Muscle layer of duodenum (tissue), 2 donors: ENCODE data around the gene SPG11.

Experiments used
- H3K27ac ChIP-seq: one replicate; pipeline ENCODE4 v1.7.0; 2013; ENCODE audit warnings: mild to moderate bottlenecking, low read length
- H3K27me3 ChIP-seq: one replicate; pipeline ENCODE4 v1.7.0; 2013; ENCODE audit warnings: low read depth, mild to moderate bottlenecking, control low read depth, low read length
- H3K36me3 ChIP-seq, 2 donors: one replicate each; pipeline ENCODE4 v1.7.0; 2013; ENCODE audit warnings: low read length in 2 of 2, control low read depth in 1 of 2, mild to moderate bottlenecking in 1 of 2; ENCODE audit not compliant: insufficient read depth in 2 of 2, control insufficient read depth in 1 of 2
- H3K4me1 ChIP-seq, 2 donors: one replicate each; pipeline ENCODE4 v1.7.0; 2013; ENCODE audit warnings: low read length in 2 of 2, mild to moderate bottlenecking in 2 of 2, control low read depth in 1 of 2, moderate library complexity in 1 of 2; ENCODE audit not compliant: insufficient read depth in 2 of 2, control insufficient read depth in 1 of 2
- H3K4me3 ChIP-seq, 2 donors: one replicate each; pipeline ENCODE4 v1.7.0; 2013; ENCODE audit warnings: low read length in 2 of 2, low read depth in 1 of 2, mild to moderate bottlenecking in 1 of 2
- H3K9me3 ChIP-seq, 2 donors: one replicate each; pipeline ENCODE4 v1.7.0; 2013; ENCODE audit warnings: low read length in 2 of 2, control low read depth in 1 of 2, mild to moderate bottlenecking in 1 of 2; ENCODE audit not compliant: control insufficient read depth in 1 of 2
- donor health status: healthy.

SPG11 gene

GRCh38 chr15:44673639-44674038 lies 10.2 kb upstream of the SPG11 start:
- Histone ChIP-seq H3K27ac (no peak overlapping the region), H3K36me3 (no peaks in the 10 kb centered on the region), H3K27me3 (no peaks in the 10 kb centered on the region), H3K4me3 (no peak overlapping the region), H3K4me1 (no peaks in the 10 kb centered on the region), H3K9me3 (no peaks in the 10 kb centered on the region)

DNA sequence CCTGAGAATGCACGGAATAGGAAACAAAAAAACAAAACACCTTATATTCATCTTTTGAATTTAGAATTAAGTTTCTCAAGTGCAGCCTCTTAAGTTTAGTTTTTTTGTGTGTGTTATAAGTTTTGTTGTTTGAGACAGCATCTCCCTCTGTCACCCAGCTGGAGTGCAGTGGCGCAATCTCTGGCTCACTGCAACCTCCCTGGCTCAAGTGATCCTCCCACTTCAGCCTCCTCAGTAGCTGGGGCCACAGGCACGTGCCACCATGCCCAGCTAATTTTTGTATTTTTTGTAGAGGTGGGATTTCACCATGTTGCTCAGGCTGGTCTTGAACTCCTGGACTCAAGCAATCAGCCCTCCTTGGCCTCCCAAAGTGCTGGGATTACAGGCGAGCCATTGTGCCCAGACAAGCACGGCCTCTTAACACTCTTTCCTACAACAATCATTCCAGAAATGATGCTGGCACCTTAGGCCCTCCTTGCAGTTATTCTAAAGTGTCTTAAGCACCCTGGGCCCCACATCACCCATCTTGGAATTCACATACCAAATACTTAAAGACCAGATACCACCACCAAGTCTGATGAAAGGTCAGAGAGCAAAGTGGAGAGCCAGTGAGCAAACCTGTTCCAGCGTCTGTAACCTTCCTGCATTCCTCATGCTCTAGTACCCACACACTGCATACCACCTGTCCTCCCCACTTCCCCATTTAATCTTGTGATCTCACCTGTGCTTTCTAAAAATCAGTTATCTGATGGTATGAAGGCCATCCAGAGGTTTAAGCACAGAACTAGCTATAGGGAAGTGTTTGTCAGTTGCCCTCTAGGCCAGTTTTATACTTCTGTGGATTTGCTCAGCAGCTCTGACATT lies 6.9 kb upstream of the SPG11 start:
- Histone ChIP-seq H3K27me3 (no peaks in the 10 kb centered on the region), H3K36me3 (no peaks in the 10 kb centered on the region), H3K4me1 (no peaks in the 10 kb centered on the region), H3K4me3 (no peak overlapping the region), H3K27ac (no peak overlapping the region), H3K9me3 (no peaks in the 10 kb centered on the region)

DNA sequence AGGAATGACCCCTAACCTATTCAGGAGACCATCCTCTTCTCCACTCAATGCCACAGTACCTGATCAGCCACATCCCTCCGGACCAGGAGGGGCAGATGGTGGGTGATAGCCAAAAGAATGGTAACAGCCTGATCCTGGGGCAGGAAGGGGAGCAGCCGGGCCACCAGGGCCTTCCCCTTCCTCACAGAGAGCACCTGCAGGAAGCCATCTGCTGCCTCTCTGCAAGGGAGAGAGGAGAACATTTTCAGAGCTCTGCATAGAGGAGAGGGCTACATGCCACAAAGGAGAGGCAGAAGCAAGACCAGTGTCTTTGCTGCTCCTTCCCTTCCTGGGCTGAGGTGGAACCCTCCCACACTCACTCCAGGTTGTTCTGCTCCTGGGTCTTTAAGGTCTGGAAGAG lies 5.5 kb upstream of the SPG11 start:
- no peaks in the 10 kb centered on the region for H3K36me3 ChIP-seq
- H3K9me3 ChIP-seq: no peaks in the 10 kb centered on the region
- H3K4me1 ChIP-seq: no peaks in the 10 kb centered on the region
- H3K4me3 ChIP-seq: no peak overlapping the region
- H3K27me3 ChIP-seq: no peaks in the 10 kb centered on the region
- no peak overlapping the region for H3K27ac ChIP-seq

GRCh38 chr15:44667039-44667360 lies 3.5 kb upstream of the SPG11 start:
- H3K27ac ChIP-seq: no peak overlapping the region
- peaks cover 0 to 5% of the 10 kb centered on the region in 2 donors for H3K4me1 ChIP-seq
- H3K36me3 ChIP-seq: no peaks in the 10 kb centered on the region
- no peaks in the 10 kb centered on the region for H3K27me3 ChIP-seq
- no peaks in the 10 kb centered on the region for H3K9me3 ChIP-seq
- H3K4me3 ChIP-seq: peak overlapping the region in 1 of 2 donors; percentile 3

DNA sequence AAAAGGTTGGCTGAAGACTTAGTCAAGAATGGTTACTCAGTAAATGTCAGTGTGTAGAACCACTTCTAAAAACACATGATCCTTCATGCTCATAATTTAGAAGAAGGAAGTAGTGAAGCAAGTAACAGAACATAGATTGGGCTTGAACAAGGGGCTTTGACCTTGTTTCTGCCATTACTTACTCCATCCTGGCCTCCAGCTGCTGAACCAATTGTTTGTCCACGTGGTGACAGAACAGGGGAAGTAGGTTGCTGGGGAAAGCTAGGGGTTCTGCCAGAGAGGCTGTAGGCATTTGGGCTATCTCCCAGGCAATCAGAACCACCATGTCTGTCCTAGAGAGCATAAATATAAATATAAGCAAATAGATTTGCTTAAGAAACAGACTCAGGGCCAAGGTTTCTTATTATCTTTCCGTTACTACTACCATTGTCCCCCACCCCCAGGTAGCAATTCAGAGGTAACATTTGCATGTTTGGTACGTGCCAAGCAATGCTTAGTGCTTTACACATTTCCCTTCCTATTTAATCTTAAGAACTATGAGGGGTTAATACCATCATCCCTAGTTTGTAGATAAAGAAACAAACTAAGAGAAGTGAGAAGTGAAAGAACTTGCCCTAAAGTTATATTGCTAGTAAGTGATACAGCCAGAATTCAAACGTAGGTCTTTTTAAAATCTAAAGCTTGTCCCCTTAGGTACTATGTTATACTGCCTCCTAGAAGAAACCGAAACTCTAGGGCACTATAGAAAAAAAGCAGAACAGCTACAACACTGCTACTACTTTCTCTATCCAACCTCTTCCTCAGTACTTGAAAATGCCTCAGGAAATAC lies 3.0 kb upstream of the SPG11 start:
- Histone ChIP-seq H3K9me3 (no peaks in the 10 kb centered on the region), H3K4me3 (peak overlapping the region in 1 of 2 donors; percentile 3), H3K36me3 (no peaks in the 10 kb centered on the region), H3K27ac (no peak overlapping the region), H3K27me3 (no peaks in the 10 kb centered on the region), H3K4me1 (peaks cover 0 to 10% of the 10 kb centered on the region in 2 donors)

- peaks cover 0 to 10% of the 10 kb centered on the region in 2 donors for H3K4me1 ChIP-seq
- H3K9me3 ChIP-seq: no peaks in the 10 kb centered on the region
- H3K27ac ChIP-seq: peak overlapping the region; percentile 96
- H3K27me3 ChIP-seq: no peaks in the 10 kb centered on the region
- peaks cover 9% of the 10 kb centered on the region in 2 donors for H3K36me3 ChIP-seq
- H3K4me3 ChIP-seq: peak overlapping the region; percentile 90 to 92
Observed at GRCh38 chr15:44662478-44663409, 718 bp downstream of the SPG11 start.

DNA sequence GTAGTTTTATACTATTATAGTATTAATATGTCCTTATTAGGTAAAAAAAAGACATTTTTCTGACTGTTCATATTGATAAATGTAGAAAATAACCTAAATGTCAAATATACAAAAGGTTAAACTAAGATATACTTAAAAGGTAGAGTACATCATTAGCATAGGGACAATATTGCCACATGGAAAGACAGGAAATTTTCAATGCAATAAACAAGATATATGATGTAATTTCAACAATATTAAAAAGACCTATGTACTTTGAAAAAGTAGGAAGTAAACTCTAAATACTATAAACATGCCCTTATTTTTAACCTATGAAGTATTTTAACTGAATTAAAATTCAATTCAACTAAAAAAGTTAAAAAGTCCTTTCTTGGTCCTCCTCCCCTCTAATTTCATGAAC lies 1.9 kb downstream of the SPG11 start:
- Histone ChIP-seq H3K9me3 (no peaks in the 10 kb centered on the region), H3K4me3 (peak overlapping the region in 1 of 2 donors; percentile 90), H3K27ac (peak overlapping the region; percentile 31), H3K36me3 (peaks cover 14 to 21% of the 10 kb centered on the region in 2 donors), H3K27me3 (no peaks in the 10 kb centered on the region), H3K4me1 (peaks cover 0 to 10% of the 10 kb centered on the region in 2 donors)

DNA sequence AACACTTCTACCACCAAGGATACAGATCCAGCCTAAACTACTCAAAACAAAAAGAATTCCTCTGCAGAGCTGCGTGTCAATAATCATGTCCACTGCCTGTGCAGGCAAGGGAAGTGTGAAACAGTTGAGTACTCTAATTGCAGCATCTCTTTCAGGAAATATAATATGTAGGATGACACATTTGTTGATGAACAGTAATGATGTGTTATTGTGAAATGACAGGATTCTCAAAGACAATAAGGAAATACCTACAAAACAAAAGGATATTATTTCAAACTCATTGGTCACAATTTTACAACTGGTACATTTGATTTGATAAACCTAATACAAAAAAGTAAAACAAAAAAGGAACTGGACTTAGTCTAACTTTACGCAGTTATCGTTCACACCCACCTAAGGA lies 4.4 kb downstream of the SPG11 start:
- Histone ChIP-seq H3K9me3 (no peaks in the 10 kb centered on the region), H3K4me1 (peaks cover 0 to 10% of the 10 kb centered on the region in 2 donors), H3K27ac (no peak overlapping the region), H3K36me3 (peaks cover 31 to 32% of the 10 kb centered on the region in 2 donors), H3K27me3 (no peaks in the 10 kb centered on the region), H3K4me3 (no peak overlapping the region)

DNA sequence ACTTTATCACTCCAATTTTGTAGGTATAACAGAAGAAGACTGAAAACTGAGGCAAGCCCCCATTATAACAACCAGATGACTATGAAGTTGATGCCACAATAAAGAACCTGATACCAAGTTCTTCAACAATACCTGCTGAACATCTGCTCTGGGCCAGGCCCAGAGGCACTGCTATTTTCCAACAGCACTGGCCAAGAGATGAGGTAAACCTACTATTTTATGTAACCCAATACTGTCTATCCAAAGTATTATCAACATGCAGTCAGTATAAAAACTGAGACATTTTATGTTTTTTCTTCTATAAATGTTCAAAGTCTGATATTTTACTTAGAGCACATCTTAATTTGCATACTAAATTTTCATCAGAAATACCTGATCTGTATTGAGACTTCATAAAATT lies 6.1 kb downstream of the SPG11 start:
- Histone ChIP-seq H3K4me3 (no peak overlapping the region), H3K27me3 (no peaks in the 10 kb centered on the region), H3K36me3 (peaks cover 31 to 33% of the 10 kb centered on the region in 2 donors), H3K4me1 (peaks cover 0 to 8% of the 10 kb centered on the region in 2 donors), H3K27ac (no peak overlapping the region), H3K9me3 (no peaks in the 10 kb centered on the region)

- Histone ChIP-seq H3K9me3 (no peaks in the 10 kb centered on the region), H3K27ac (no peak overlapping the region), H3K36me3 (peaks cover 32 to 35% of the 10 kb centered on the region in 2 donors), H3K4me1 (peaks cover 0 to 3% of the 10 kb centered on the region in 2 donors), H3K4me3 (no peak overlapping the region), H3K27me3 (no peaks in the 10 kb centered on the region)
Observed at GRCh38 chr15:44656913-44657312, 6.5 kb downstream of the SPG11 start.

GRCh38 chr15:44656298-44656697 lies 7.2 kb downstream of the SPG11 start:
- Histone ChIP-seq H3K27ac (no peak overlapping the region), H3K9me3 (no peaks in the 10 kb centered on the region), H3K4me3 (no peak overlapping the region), H3K4me1 (no peaks in the 10 kb centered on the region), H3K36me3 (peaks cover 38 to 42% of the 10 kb centered on the region in 2 donors), H3K27me3 (no peaks in the 10 kb centered on the region)
